HFFc6 (cell line): ENCODE measurements around the gene ASXL2. TPM values are rescaled to one million over a fixed set of nuclear protein-coding genes. Genes with fewer than 3 reads are reported as not detected.

ENCODE experiments used
- DNase-seq: peaks from one replicate; pipeline ENCODE4 v3.0.0-alpha.2; 2018
- H3K27ac Mint-ChIP-seq: 2 replicates; pipeline ENCODE4 v1.8.0; 2020; ENCODE audit warnings: mild to moderate bottlenecking, mixed read lengths
- H3K27me3 Mint-ChIP-seq: 2 replicates; pipeline ENCODE4 v1.8.0; 2021; ENCODE audit warnings: mild to moderate bottlenecking, moderate library complexity, mixed read lengths; ENCODE audit not compliant: insufficient read depth
- H3K36me3 Mint-ChIP-seq: 2 replicates; pipeline ENCODE4 v1.8.0; 2021; ENCODE audit warnings: low read depth, mixed read lengths
- H3K4me1 Mint-ChIP-seq: 2 replicates; pipeline ENCODE4 v1.8.0; 2020; ENCODE audit warnings: low read depth, mixed read lengths
- H3K4me3 Mint-ChIP-seq: 2 replicates; pipeline ENCODE4 v1.8.0; 2020; ENCODE audit warnings: mild to moderate bottlenecking, moderate library complexity, mixed read lengths
- H3K9me3 Mint-ChIP-seq: 2 replicates; pipeline ENCODE4 v1.8.0; 2020; ENCODE audit warnings: mild to moderate bottlenecking, mixed read lengths
- total RNA-seq, 6 experiments: library from RNA; stranded (reverse); fragmentation: NEBNext Ultra II Directional; extraction: Animal tissue kit (Norgen Biotek cat#: 25700); gene quantifications; 2 replicates in 1 of 6; 3 replicates in 5 of 6; pipeline ENCODE4 v1.2.3, GENCODE V29; 2021
- TF ChIP-seq, protein P1 (sequence below): fragments of 200-600 bp; sonication (generic); IDR thresholded peaks from 2 replicates; pipeline ENCODE4 v1.5.0; 2021; ENCODE audit warnings: antibody characterized with exemption, mild to moderate bottlenecking

Gene ASXL2
- total RNA-seq, 6 experiments from 2014 or later, result 24.6 to 29.6 (median 26.6) TPM

DNA sequence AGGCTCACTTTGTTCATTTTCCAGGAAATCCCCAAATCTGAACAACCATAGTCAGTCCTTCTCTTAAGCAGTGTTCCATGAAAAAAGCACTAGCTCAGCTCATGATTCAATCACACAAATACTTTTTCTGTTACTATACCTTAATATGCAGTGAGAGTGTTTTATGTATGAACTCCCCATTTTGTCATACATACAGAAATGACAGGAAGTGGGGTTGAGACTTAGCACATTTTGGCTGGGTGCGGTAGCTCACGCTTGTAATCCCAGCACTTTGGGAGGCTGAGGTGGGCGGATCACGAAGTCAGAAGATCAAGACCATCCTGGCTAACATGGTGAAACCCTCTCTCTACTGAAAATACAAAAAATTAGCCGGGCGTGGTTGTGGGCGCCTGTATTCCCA, 149.7 kb downstream of the ASXL2 start:
- no peak for DNase-seq
- Mint-ChIP-seq H3K4me1 (no peaks in the 10 kb centered on the region), H3K27me3 (peaks cover 10% of the 10 kb centered on the region), H3K9me3 (no peaks in the 10 kb centered on the region), H3K27ac (no peak overlapping the region), H3K36me3 (no peaks in the 10 kb centered on the region), H3K4me3 (no peak overlapping the region)
- TF ChIP-seq, protein P1, sequence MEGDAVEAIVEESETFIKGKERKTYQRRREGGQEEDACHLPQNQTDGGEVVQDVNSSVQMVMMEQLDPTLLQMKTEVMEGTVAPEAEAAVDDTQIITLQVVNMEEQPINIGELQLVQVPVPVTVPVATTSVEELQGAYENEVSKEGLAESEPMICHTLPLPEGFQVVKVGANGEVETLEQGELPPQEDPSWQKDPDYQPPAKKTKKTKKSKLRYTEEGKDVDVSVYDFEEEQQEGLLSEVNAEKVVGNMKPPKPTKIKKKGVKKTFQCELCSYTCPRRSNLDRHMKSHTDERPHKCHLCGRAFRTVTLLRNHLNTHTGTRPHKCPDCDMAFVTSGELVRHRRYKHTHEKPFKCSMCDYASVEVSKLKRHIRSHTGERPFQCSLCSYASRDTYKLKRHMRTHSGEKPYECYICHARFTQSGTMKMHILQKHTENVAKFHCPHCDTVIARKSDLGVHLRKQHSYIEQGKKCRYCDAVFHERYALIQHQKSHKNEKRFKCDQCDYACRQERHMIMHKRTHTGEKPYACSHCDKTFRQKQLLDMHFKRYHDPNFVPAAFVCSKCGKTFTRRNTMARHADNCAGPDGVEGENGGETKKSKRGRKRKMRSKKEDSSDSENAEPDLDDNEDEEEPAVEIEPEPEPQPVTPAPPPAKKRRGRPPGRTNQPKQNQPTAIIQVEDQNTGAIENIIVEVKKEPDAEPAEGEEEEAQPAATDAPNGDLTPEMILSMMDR, result no peak

DNA sequence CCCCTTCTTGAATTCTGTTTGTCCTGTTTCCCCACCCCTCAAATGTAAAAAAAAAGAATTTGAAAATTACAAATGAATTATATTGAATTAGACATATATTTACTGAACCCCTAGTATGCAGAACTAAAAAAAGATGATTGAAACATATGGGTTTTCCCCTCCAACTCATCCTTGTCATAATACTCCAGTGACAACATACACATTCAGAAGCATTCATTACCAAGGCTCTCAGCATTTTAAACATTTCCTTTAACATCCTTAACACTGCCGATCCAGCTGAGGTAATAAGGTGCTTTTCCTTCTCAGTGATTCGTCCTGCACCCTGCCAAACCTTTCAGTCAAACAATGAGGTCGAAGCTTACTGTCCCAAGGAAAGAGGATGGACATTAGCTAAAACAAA, 151.8 kb downstream of the ASXL2 start:
- DNase-seq, result no peak
- no peaks in the 10 kb centered on the region for H3K36me3 Mint-ChIP-seq
- peaks cover 10% of the 10 kb centered on the region for H3K27me3 Mint-ChIP-seq
- H3K4me1 Mint-ChIP-seq, result no peaks in the 10 kb centered on the region
- no peak overlapping the region for H3K4me3 Mint-ChIP-seq
- H3K9me3 Mint-ChIP-seq, result no peaks in the 10 kb centered on the region
- no peak overlapping the region for H3K27ac Mint-ChIP-seq
- TF ChIP-seq, protein P1, result no peak

DNA sequence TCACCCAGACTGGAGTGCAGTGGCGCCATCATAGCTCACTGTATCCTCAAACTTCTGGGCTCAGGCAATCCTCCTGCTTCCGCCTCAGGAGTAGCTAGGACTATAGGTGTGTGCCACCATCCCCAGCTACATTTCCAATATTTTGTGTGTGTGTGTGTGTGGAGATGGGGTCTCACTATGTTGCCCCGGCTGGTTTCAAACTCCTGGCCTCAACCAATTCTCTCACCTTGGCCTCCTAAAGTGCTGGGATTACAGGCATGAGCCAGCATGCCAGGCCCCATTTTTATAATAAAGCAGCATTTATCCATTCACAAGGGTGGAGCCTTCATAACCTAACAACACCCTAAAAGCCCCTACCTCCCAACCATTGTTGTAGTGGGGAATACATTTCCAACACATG, 152.4 kb downstream of the ASXL2 start:
- no peak overlapping the region for H3K4me3 Mint-ChIP-seq
- no peaks in the 10 kb centered on the region for H3K4me1 Mint-ChIP-seq
- no peaks in the 10 kb centered on the region for H3K9me3 Mint-ChIP-seq
- no peak for DNase-seq
- TF ChIP-seq, protein P1, result no peak
- H3K27me3 Mint-ChIP-seq, result peaks cover 10% of the 10 kb centered on the region
- H3K36me3 Mint-ChIP-seq, result no peaks in the 10 kb centered on the region
- H3K27ac Mint-ChIP-seq, result no peak overlapping the region

DNA sequence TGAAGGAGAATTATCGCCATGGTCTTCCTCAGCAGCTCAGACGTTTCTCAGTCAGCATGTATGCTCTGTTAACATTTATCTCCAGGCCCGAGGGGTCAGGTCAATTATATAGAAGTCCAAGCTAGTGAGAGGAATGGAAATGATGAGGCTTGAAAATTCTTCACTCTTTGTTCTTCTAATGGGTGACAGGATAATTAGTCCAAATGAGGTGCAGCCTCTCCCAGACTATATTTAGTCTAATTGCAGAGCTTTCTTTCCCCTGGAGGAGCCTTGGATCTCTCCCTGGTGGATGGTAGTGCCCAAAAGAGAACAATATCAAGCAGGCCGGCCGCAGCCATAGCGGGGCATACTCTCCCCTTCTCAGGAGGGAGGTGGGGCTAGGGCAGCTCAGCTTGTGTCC, 153.5 kb downstream of the ASXL2 start:
- Mint-ChIP-seq H3K4me1 (no peaks in the 10 kb centered on the region), H3K4me3 (no peak overlapping the region), H3K36me3 (no peaks in the 10 kb centered on the region), H3K27ac (no peak overlapping the region), H3K9me3 (no peaks in the 10 kb centered on the region), H3K27me3 (peaks cover 10% of the 10 kb centered on the region)
- TF ChIP-seq, protein P1, result no peak
- no peak for DNase-seq

DNA sequence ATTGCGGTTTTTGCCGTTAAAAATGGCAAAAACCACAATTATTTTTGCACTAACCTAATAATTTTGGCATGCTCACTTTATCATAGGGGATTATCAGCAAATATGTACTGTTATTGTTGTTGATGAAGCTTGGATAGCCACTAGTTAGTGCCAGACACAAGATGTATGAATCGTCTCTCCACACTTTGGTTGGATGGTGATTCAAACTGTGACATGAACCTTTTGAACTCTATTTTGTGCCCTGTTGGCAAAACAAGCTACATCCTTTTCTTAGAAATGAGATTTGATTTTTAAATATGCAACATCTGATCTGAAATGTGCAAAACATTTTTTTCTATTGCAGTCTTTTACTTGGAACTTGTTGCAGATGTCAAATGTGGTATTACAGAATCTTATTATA, 156.1 kb downstream of the ASXL2 start:
- TF ChIP-seq, protein P1, result no peak
- Mint-ChIP-seq H3K27ac (no peak overlapping the region), H3K4me3 (no peak overlapping the region), H3K27me3 (peaks cover 19% of the 10 kb centered on the region), H3K4me1 (no peaks in the 10 kb centered on the region), H3K9me3 (no peaks in the 10 kb centered on the region), H3K36me3 (no peaks in the 10 kb centered on the region)
- no peak for DNase-seq

DNA sequence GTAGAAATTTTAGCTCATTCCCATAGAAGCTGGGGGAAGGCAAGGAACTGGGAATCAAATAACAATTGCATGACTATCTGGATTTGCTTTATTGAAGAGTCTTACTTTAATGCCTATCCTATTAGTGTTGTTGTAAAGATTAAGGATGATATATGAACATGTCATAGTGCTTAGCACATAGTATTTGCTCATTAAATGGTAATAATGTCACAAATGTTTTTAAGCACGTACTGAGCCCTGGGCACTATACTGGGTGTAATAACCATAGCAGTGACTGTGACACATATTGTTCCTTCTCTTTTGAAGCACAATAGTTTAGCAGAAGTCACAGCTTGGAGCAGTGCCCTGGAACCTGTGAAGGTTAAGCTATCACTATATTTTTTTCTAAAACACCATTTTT, 157.7 kb downstream of the ASXL2 start:
- Mint-ChIP-seq H3K9me3 (no peaks in the 10 kb centered on the region), H3K4me3 (no peak overlapping the region), H3K36me3 (no peaks in the 10 kb centered on the region), H3K27ac (no peak overlapping the region), H3K27me3 (peaks cover 18% of the 10 kb centered on the region), H3K4me1 (no peaks in the 10 kb centered on the region)
- DNase-seq, result no peak
- TF ChIP-seq, protein P1, result no peak
